CD4-positive, alpha-beta T cell treated with Interleukin-4 for 4 hours (primary cell): ENCODE measurements around the gene APP.

Experiments
- DNase-seq: peaks from one replicate; pipeline ENCODE4 v3.0.0-alpha.2; 2020

APP gene

DNA sequence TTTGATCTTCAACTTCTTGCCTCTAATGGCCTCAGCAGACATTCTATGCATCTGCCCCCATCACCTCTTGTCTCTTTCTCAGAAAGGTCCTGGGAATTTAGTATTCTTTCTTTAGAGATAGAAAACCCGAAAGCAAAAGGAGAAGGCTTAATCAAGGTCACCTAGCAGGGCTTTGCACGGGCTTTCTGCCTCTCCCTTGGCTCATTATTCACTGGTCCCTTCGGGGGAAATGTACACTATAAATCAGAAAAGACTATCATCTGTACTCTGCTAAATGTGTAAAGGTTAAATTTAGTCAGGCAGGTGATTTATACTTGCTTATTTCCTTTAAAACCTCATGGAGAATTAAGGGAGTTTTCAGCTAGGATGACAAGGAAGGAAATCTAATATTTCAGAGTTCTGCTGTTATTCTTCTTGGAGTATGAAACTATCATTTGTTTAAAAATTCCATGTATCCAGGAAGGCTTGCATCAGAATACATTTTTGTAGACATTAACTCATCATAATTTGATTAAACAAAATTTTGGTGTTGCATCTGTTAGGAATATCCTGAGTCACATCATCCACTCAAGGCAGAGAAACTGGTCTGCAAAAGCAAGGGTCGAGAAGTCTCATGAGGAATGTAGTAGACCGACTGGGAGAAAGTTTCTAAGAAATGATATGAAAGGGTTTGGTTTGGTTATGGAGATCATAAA is 311.2 kb downstream of the APP start:
- no peak for DNase-seq

DNA sequence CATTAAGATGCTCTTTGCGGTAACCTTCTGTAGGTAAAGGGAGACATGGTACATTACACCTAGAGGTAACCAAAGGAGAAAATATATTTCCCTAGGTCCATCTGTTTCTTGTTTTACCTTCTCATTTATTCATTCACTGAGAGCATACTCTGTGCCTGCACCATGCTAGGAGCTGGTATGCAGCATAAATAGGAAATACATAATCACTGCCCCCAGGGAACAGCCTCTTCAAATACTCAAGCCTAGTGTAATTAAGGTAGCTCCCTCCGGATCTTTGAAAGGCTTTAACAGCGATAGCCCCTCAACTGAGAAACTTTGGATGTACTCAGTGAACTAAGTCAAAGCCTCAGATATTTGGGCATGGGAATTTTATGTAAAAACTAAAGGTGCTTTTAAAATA is 312.2 kb downstream of the APP start:
- DNase-seq, result no peak

DNA sequence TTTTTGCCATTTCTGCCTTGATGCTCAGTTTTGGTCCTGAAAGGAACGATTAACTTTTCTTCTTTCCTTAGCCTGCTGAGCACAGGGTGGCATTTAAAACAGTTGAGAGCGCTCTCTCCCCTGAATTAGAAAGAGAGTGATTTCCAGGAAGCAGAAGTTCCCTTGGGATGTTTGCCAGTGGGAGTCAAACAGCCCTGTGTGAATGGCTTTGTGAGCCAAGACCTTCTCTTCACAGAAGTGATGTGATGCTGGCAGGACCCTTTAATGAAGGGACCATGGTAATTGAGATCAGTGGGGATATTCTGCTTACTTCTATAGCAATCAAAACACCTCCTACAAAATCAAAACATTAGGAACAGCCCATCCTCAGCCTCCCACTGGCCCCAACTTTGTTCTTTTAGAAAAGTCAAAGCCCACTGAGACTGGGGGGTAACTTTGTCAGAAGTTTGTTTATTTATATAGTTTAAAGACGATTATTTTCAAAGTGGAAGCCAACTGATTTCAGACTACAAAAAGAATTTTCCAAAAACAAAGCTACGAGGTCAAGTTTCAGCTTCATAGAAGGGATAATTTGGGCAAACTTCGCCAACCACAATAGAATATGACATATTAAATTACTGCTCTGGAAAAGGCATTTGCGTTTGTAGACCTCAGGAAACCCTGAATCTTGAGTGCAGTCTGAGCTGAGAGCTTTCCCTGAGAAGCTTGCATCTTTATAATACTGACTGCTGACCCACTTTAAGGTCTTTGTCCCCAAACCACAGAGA is 313.1 kb downstream of the APP start:
- no peak for DNase-seq

DNA sequence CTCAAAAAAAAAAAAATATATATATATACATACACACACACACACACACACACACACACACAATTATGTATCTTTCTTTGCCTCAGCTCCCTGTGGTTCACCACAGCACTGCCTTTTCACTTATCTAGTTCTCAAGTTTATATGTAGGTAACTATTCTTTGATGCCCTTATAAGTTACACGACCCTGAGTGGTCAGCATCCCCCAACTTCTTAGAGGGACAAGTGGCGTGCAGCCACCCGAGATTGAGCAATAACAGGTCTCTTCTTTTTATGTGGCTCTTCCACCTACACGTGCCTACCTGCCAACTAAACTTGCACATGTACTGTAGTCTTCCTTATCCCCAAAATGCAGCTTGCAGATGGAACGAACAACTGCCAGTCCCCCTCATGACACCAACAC is 315.0 kb downstream of the APP start:
- no peak for DNase-seq

DNA sequence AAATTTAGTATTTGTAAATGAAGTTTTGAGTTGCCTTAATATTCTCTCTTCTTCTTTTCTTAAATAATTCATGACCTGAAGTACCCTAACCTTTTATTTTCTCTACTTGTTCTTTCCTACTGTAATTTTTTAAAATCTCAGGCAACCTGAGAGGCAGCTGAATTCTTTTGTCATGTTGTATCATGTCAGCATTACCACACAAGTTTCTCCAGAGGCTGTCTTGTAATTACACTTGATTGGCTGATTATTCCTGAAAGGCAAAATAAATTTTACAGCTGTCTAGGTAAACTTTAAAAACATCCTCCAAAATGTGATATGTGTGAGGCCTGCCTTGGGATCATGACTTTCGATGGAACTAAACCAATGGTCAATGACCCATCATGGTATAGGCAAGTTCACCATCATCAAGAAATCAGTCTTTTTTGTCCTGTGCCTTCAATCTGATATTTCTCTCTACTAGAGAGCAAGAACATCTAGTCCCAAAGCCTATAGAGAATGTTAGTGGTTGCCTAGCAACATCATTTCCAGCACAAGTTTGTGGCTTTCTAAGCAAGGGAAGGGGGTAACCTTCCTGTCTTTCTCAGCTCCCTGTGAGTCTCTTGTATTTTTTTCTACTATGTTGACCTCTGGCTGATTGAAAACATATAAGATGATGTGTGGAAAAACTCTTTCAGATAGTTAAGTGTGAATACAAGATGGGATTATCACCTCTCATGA is 320.3 kb downstream of the APP start:
- DNase-seq, result no peak

DNA sequence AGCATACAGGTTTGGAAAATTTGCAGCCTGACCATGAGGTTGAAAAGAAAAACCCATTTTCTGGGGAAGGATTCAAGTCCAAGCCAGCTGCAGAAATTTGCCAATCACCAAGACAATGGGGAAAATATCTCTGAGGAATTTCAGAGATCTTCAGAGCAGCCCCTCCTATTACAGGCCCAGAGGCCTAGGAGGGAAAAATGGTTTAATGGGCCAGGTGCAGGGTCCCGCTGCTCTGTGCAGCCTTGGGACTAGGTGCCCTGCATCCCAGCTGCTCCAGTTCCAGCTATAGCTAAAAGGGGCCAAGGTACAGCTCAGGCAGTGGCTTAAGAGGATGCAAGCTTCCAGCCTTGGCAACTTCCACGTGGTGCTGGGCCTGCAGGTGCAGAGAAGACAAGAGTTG is 322.3 kb downstream of the APP start:
- no peak for DNase-seq

DNA sequence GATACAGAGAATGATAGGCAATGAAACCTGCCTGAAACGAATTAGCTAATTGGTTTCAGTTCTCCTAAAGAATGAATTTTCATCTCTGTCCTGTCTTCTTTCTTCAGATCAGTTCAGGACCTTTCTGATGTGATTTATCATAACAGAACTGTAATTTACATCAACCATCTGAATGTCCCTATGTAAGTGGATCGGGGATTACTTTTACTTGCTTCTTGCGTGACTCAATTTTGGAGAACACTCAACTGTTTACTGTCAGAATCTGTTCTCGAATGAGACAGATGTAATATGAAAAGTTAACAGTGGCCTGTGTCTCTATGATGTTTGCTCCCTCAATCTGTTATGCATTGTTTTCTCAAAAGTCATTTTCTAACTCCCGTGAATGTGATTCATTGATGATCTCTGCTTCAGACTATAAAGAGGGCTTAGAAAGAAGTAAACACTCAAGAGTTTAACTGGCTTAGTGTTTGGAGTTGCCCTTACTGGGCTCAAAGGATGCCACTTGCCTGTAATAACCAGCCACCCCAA is 324.8 kb downstream of the APP start:
- no peak for DNase-seq

DNA sequence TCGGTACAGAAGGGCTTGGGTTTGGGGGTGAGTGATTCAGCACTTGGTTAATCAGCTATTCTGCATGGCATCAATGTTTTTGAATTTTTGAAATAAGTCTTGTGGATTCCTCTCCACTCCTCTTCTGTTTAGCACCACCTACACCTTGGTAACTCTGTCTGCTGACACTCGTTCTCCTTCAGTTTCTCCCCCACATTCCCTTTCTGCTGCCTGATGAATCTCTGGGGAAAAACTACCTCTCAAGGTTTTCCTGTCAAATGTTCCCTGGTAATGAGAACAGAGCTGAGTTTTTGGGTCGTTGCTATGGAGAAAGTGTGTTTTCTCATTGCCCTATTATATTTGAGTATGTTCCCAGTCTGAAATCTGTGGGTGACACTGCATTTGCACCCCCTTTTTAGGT is 327.6 kb downstream of the APP start:
- DNase-seq, result no peak

DNA sequence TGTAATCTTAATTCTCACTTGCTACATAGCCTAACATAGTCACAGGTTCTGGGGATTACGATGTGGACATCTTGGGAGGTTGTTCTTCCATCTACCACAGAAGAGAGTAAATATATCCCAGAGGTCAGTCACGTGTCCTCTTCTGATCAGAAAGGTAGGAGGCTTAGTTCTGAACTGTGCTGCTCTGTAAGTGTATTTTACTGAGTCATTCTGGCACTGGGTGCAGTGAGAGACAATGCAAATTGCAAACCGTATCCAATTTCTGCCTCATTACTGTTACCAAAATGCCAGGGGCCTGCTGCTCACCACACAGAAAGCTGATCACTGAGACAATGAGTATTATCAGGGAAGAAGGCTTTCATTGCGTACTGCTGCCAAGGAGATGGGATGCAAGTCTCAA is 331.8 kb downstream of the APP start:
- DNase-seq, result no peak

DNA sequence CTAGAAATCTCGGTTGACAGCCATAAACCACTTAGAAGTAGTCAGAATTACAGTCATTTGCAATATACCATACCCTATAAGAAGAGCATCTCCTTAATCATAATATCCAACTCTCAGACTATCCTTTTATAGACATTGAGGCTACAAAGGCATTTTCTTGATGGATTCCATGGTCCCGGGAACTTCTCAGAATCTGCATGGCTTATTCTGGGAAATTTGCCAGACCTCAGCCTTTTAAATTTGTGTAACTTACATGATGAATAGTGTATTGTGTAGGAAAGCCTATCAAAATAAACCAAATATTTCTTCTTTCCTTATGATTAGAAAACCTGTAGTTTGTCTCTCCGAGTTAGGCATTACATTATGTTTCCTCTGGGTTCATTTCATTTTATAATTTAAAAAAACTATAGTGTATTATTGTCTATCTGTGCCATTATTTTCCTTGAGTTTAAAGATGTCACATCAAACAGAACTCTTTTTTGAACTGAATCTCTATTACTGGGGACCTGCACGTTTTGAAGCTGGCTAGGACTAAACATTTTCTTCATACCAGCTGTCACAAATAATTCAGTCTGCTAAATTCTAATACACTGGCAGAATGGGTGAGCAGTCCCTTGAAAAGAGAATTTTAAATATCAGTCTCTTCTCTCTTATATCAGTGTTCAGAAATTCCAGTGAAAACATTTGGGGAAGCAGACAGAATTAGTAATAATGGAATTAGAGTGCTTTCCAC is 332.9 kb downstream of the APP start:
- no peak for DNase-seq

DNA sequence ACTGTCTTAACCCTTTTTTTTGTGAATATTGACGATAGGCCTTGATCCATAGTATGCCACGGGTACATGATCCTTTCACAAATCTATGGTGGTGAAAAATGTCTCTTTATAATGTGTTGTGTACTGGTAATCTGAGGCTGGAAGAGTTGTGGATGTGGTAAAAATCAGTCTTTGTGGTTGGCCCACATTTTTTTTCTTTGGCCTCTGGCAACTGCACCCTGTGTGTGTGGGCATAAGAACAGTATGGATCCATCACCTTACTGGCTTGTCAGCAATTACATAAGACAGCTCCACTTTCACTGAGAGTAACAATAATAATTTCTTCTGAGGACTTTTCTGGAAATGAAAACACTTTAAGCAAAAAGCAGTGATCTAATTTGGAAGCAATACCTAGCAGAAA is 334.2 kb downstream of the APP start:
- no peak for DNase-seq

DNA sequence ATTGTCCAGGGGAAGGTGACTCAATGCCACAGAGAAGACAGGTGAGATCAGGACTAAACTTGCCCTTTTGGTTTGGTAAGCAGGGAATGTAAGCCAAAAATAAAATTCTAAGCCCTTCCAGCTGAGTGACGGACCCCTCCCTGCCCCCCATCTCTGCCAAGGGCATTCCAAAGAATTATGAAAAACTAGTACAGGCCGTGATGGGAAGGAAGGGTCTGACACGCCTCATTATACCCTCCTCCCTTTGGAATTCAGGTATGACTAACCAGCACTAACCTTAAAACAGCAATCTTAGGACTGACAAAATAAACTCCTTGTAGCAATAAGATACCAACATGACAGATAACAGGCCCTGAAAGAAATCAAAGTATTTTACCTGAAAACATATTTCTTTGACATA is 336.2 kb downstream of the APP start:
- DNase-seq, result no peak

DNA sequence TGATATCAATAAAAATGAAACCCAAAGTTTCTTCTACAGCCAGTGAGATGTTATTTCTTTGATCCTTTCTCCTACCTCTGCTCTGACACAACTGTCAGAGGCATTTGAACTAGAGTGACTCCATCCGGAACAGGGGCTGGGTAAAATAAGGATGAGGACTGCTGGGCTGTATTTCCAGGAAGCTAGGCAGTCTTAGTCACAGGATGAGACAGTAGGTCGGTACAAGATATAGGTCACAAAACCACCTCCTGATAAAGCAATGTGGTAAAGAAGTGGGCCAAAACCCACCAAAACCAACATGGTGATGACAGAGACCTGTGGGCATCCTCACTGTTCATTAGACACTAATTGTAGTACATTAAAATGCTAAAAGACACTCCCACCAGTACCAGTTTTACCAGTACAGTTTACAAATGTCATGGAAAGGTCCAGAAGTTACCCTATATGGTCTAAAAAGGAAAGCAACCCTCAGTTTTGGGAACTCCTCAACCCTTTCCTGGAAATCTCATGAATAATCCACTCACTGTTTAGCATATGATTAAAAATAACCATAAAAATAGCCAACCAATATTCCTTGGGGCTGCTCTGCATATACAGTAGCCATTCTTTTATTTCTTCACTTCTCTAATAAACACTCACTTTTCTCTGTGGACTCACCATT is 339.1 kb downstream of the APP start:
- DNase-seq, result no peak
